H1 (cell line): ENCODE results near the gene HK1. TPM values are rescaled to one million over a fixed set of nuclear protein-coding genes. Genes with fewer than 3 reads are reported as not detected.

Experiments used
- CTCF ChIA-PET: fragments of 300-600 bp; sonication (Branson Sonifier 250); formaldehyde crosslinking; loops from one replicate; lab custom pipeline; 2021; ENCODE audit not compliant: partially characterized antibody; lab: Charles Lee
- POLR2A ChIA-PET: fragments of 300-600 bp; sonication (Branson Sonifier 250); formaldehyde crosslinking; loops from one replicate; lab custom pipeline; 2021; ENCODE audit warnings: inconsistent platforms; ENCODE audit not compliant: partially characterized antibody; lab: Charles Lee
- DNase-seq, 2 experiments: peaks; one replicate each; pipeline versions ENCODE4 v3.0.0 to v3.0.0-alpha.2; 2010 to 2022; ENCODE audit warnings: low spot score in 2 of 2, low read depth in 1 of 2, mixed read lengths in 1 of 2
- FAIRE-seq: peaks from 2 replicates; lab custom pipeline; 2011; peaks lifted over from hg19 to GRCh38; lab: Jason Lieb, UNC
- H2AFZ ChIP-seq: 2 replicates; pipeline ENCODE4 v1.8.1; 2012; ENCODE audit warnings: low read length, inconsistent platforms
- H2AK5ac ChIP-seq: 2 replicates; pipeline ENCODE4 v1.6.1; 2013; ENCODE audit warnings: low read depth, low read length
- H2BK120ac ChIP-seq: replicated peaks from 2 replicates; pipeline ENCODE3; 2013; ENCODE audit warnings: low read depth, low read length, inconsistent platforms
- H2BK12ac ChIP-seq: 2 replicates; pipeline ENCODE4 v1.6.1; 2013; ENCODE audit warnings: low read depth, low read length
- H2BK15ac ChIP-seq: 2 replicates; pipeline ENCODE4 v1.6.1; 2013; ENCODE audit warnings: low read length
- H2BK20ac ChIP-seq: 2 replicates; pipeline ENCODE4 v1.6.1; 2013; ENCODE audit warnings: low read length
- H2BK5ac ChIP-seq: 2 replicates; pipeline ENCODE4 v1.6.1; 2013; ENCODE audit warnings: low read depth, low read length
- H3K14ac ChIP-seq: 2 replicates; pipeline ENCODE4 v1.6.1; 2013; ENCODE audit warnings: inconsistent platforms; ENCODE audit not compliant: insufficient read length
- H3K18ac ChIP-seq: 2 replicates; pipeline ENCODE4 v1.6.1; 2013; ENCODE audit warnings: low read length; ENCODE audit errors: extremely low read depth
- H3K23ac ChIP-seq: 2 replicates; pipeline ENCODE4 v1.6.1; 2013; ENCODE audit warnings: inconsistent platforms; ENCODE audit not compliant: insufficient read length
- H3K23me2 ChIP-seq: 2 replicates; pipeline ENCODE4 v1.6.1; 2013; ENCODE audit warnings: low read depth, low read length
- H3K27ac ChIP-seq: 2 replicates; pipeline ENCODE4 v1.6.1; 2011; ENCODE audit warnings: low read depth, low read length, inconsistent platforms
- H3K27me3 ChIP-seq, 4 experiments: replicated peaks in 1 of 4; 1 replicate in 1 of 4; 2 replicates in 3 of 4; pipeline versions ENCODE4 v1.6.1 to v1.8.1; 2011 to 2013; ENCODE audit warnings: low read length in 3 of 4, mild to moderate bottlenecking in 3 of 4, inconsistent platforms in 2 of 4, mixed read lengths in 2 of 4, moderate library complexity in 1 of 4; ENCODE audit not compliant: control insufficient read depth in 3 of 4, insufficient read depth in 3 of 4; ENCODE audit errors: extremely low read depth in 1 of 4
- H3K36me3 ChIP-seq, 4 experiments: 2 replicates each; pipeline versions ENCODE4 v1.6.1 to v1.8.1; 2011 to 2013; ENCODE audit warnings: mild to moderate bottlenecking in 4 of 4, low read length in 3 of 4, moderate library complexity in 2 of 4, control low read depth in 1 of 4, inconsistent platforms in 1 of 4; ENCODE audit not compliant: insufficient read depth in 4 of 4, control insufficient read depth in 2 of 4
- H3K4ac ChIP-seq: replicated peaks from 2 replicates; pipeline ENCODE3; 2013; ENCODE audit warnings: low read length, low read depth, mixed read lengths, inconsistent platforms; ENCODE audit not compliant: insufficient read length
- H3K4me1 ChIP-seq, 4 experiments: replicated peaks in 1 of 4; 1 replicate in 1 of 4; 2 replicates in 3 of 4; pipeline versions ENCODE4 v1.6.1 to v1.8.1; 2011 to 2013; ENCODE audit warnings: low read length in 3 of 4, inconsistent platforms in 2 of 4, mixed read lengths in 1 of 4; ENCODE audit not compliant: insufficient read depth in 4 of 4, control insufficient read depth in 3 of 4
- H3K4me2 ChIP-seq, 2 experiments: 2 replicates each; pipeline versions ENCODE4 v1.6.1 to v1.8.1; 2011 to 2013; ENCODE audit warnings: low read depth in 2 of 2, low read length in 2 of 2, control low read depth in 1 of 2, inconsistent platforms in 1 of 2, mild to moderate bottlenecking in 1 of 2; ENCODE audit not compliant: insufficient read depth in 1 of 2
- H3K4me3 ChIP-seq, 4 experiments: fragments of 200-600, 300-600 bp in 1 of 4; sonication (generic), shearing (Covaris generic), sonication (Bioruptor Twin) in 1 of 4; 2 replicates each; pipeline versions ENCODE4 v1.5.1 to v1.8.1; 2011 to 2016; ENCODE audit warnings: low read length in 4 of 4, low read depth in 3 of 4, control low read depth in 2 of 4, inconsistent platforms in 2 of 4, mild to moderate bottlenecking in 2 of 4, mixed read lengths in 1 of 4, moderate library complexity in 1 of 4; ENCODE audit not compliant: insufficient read depth in 2 of 4; ENCODE audit errors: extremely low read depth in 1 of 4
- H3K56ac ChIP-seq: replicated peaks from 2 replicates; pipeline ENCODE3; 2013; ENCODE audit warnings: low read depth, mild to moderate bottlenecking, mixed read lengths, low read length, inconsistent platforms; ENCODE audit not compliant: insufficient read length
- H3K79me1 ChIP-seq: 2 replicates; pipeline ENCODE4 v1.6.1; 2013; ENCODE audit warnings: low read depth, low read length, control low read depth
- H3K79me2 ChIP-seq, 2 experiments: 2 replicates each; pipeline versions ENCODE4 v1.6.1 to v1.8.1; 2012 to 2013; ENCODE audit warnings: low read length in 2 of 2, mild to moderate bottlenecking in 2 of 2, inconsistent platforms in 1 of 2; ENCODE audit not compliant: insufficient read depth in 2 of 2, control insufficient read depth in 1 of 2
- H3K9ac ChIP-seq, 4 experiments: replicated peaks in 1 of 4; 1 replicate in 1 of 4; 2 replicates in 3 of 4; pipeline versions ENCODE4 v1.6.1 to v1.8.1; 2011 to 2013; ENCODE audit warnings: low read depth in 3 of 4, low read length in 3 of 4, control low read depth in 2 of 4, mild to moderate bottlenecking in 2 of 4, moderate library complexity in 2 of 4, inconsistent platforms in 1 of 4; ENCODE audit errors: extremely low read depth in 1 of 4
- H3K9me3 ChIP-seq, 2 experiments: 2 replicates each; pipeline versions ENCODE4 v1.6.1 to v1.8.1; 2012 to 2013; ENCODE audit warnings: mild to moderate bottlenecking in 2 of 2, moderate library complexity in 2 of 2, control low read depth in 1 of 2, inconsistent platforms in 1 of 2, low read depth in 1 of 2, low read length in 1 of 2, mixed read lengths in 1 of 2; ENCODE audit not compliant: insufficient read depth in 2 of 2
- H4K20me1 ChIP-seq, 2 experiments: replicated peaks in 1 of 2; 2 replicates each; pipeline versions ENCODE3 to v1.8.1; 2011 to 2013; ENCODE audit warnings: inconsistent platforms in 2 of 2, low read length in 2 of 2, mild to moderate bottlenecking in 1 of 2; ENCODE audit not compliant: insufficient read depth in 2 of 2, control insufficient read depth in 1 of 2
- H4K5ac ChIP-seq: 2 replicates; pipeline ENCODE4 v1.6.1; 2013; ENCODE audit warnings: low read length, low read depth, mixed read lengths, inconsistent platforms; ENCODE audit not compliant: insufficient read length
- H4K8ac ChIP-seq: 2 replicates; pipeline ENCODE4 v1.8.0; 2013; ENCODE audit warnings: mild to moderate bottlenecking, moderate library complexity, low read length, inconsistent platforms; ENCODE audit not compliant: insufficient read depth; ENCODE audit errors: extremely low read depth
- H4K91ac ChIP-seq: replicated peaks from 2 replicates; pipeline ENCODE3; 2013; ENCODE audit warnings: low read length, mixed read lengths, inconsistent platforms; ENCODE audit not compliant: insufficient read length
- ATF2 ChIP-seq: IDR thresholded peaks from 2 replicates; pipeline ENCODE4 v1.6.1; 2012; ENCODE audit warnings: low read length, inconsistent platforms
- CBX5 ChIP-seq: fragments of 300-800, 300-1000 bp; sonication (generic); IDR thresholded peaks from 2 replicates; pipeline ENCODE4 v1.7.1; 2016; ENCODE audit warnings: antibody characterized with exemption, low read length, low read depth
- EP300 ChIP-seq, 2 experiments: IDR thresholded peaks; 1 replicate in 1 of 2; 2 replicates in 1 of 2; pipeline ENCODE4 v1.6.1; 2011 to 2012; ENCODE audit warnings: low read depth in 2 of 2, low read length in 2 of 2, mild to moderate bottlenecking in 2 of 2, borderline replicate concordance in 1 of 2, inconsistent platforms in 1 of 2, moderate library complexity in 1 of 2
- NRF1 ChIP-seq: IDR thresholded peaks from 2 replicates; pipeline ENCODE4 v1.6.1; 2011; ENCODE audit warnings: mild to moderate bottlenecking, low read depth, low read length, improper control_type of control experiment
- RFX5 ChIP-seq: IDR thresholded peaks from 2 replicates; pipeline ENCODE4 v1.6.1; 2011; ENCODE audit warnings: low read depth, low read length, improper control_type of control experiment, borderline replicate concordance
- RXRA ChIP-seq: IDR thresholded peaks from 2 replicates; pipeline ENCODE4 v1.6.1; 2011; ENCODE audit warnings: low read depth, mild to moderate bottlenecking, low read length, moderate library complexity; ENCODE audit not compliant: insufficient read depth
- SIX5 ChIP-seq: IDR thresholded peaks from 2 replicates; pipeline ENCODE4 v1.6.1; 2011; ENCODE audit warnings: mild to moderate bottlenecking, low read depth, low read length
- TBP ChIP-seq: IDR thresholded peaks from 2 replicates; pipeline ENCODE4 v1.6.1; 2011; ENCODE audit warnings: low read depth, low read length, improper control_type of control experiment
- WGBS, 2 experiments: shearing (Covaris generic) in 1 of 2; methylation state at CpG; one replicate each; pipeline versions ENCODE4 v1.1.6 to v1.1.7; 2013 to 2015; ENCODE audit warnings: low lambda C conversion rate in 2 of 2, mixed read lengths in 2 of 2, inconsistent platforms in 1 of 2, low coverage in 1 of 2, missing lambda C conversion rate in 1 of 2; ENCODE audit not compliant: insufficient replicate concordance in 2 of 2, insufficient coverage in 1 of 2, insufficient read length in 1 of 2; ENCODE audit errors: extremely low coverage in 1 of 2, missing lambda C conversion rate in 1 of 2; 5-methylcytosine and 5-hydroxymethylcytosine counted together
- polyA plus RNA-seq, 7 experiments: library from polyadenylated mRNA; depleted of rRNA in 3 of 7; stranded (reverse) in 5 of 7; unstranded in 2 of 7; fragments of >200 nt in 5 of 7; fragments of 200-250 nt in 2 of 7; gene quantifications; 1 replicate in 5 of 7; 2 replicates in 1 of 7; 4 replicates in 1 of 7; pipeline versions ENCODE4 v1.2.1 to v1.2.3, GENCODE V29; 2011 to 2013; ENCODE audit warnings: missing spikeins in 2 of 7, mixed read lengths in 2 of 7
- total RNA-seq: library from RNA; stranded (reverse); fragmentation: NEBNext Ultra II Directional; extraction: Animal tissue kit (Norgen Biotek cat#: 25700); gene quantifications from 2 replicates; pipeline ENCODE4 v1.2.1, GENCODE V29; 2021
- TF ChIP-seq, protein P1 (sequence below): IDR thresholded peaks from 2 replicates; pipeline ENCODE4 v1.6.1; 2011; ENCODE audit warnings: low read length, improper control_type of control experiment

Gene HK1
- total and polyA plus RNA-seq, 2 of the 8 experiments (the other 6 are each of a cell fraction or from before 2014, with no cell fraction given), result 55.8 to 247 TPM

- no peak overlapping the region for H3K27ac ChIP-seq
These were observed 168.4 kb downstream of the HK1 start for GRCh38 chr10:69446650-69447151.

More at GRCh38 chr10:69446650-69447151, 168.4 kb downstream of the HK1 start:
- H2BK120ac ChIP-seq, result no peak overlapping the region
- FAIRE-seq (no peak), DNase-seq (no peak)
- no peak overlapping the region for H2BK20ac ChIP-seq
- H4K91ac ChIP-seq, result no peak overlapping the region
- no peak overlapping the region for H3K56ac ChIP-seq
- no peak overlapping the region for H3K23ac ChIP-seq
- ChIA-PET CTCF (interaction anchor here (1.1 to 8.7 kb wide), 15 partner anchors 10 to 415 kb away, joined by 3 to 150 read pairs (median 5); no protein-coding TSS in a partner anchor), POLR2A (interaction anchor here (1.0 kb wide), 1 partner anchor 23 kb away, joined by 3 read pairs; no protein-coding TSS in a partner anchor)
- no peaks in the 10 kb centered on the region for H3K9me3 ChIP-seq
- H4K5ac ChIP-seq, result no peak overlapping the region
- peaks cover 0 to 6% (median 2%) of the 10 kb centered on the region in 4 experiments; a peak in 2 of 7 replicates for H3K4me1 ChIP-seq
- no peak overlapping the region for H3K14ac ChIP-seq
- TF ChIP-seq TBP (no peak), RFX5 (no peak), CBX5 (no peak), NRF1 (no peak), SIX5 (no peak), RXRA (no peak), ATF2 (no peak), EP300 (IDR thresholded peaks at IDR 0.05; ENCODE audit: borderline replicate concordance in 1 of 2, low read depth in 2 of 2, low read length in 2 of 2) (no peak)
- TF ChIP-seq, protein P1, sequence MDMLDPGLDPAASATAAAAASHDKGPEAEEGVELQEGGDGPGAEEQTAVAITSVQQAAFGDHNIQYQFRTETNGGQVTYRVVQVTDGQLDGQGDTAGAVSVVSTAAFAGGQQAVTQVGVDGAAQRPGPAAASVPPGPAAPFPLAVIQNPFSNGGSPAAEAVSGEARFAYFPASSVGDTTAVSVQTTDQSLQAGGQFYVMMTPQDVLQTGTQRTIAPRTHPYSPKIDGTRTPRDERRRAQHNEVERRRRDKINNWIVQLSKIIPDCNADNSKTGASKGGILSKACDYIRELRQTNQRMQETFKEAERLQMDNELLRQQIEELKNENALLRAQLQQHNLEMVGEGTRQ, result no peak
- peaks cover 8% of the 10 kb centered on the region for H3K23me2 ChIP-seq
- peaks cover 0 to 8% (median 3%) of the 10 kb centered on the region in 4 experiments; a peak in 5 of 7 replicates for H3K27me3 ChIP-seq
- no peak overlapping the region for H2AFZ ChIP-seq
- no peak overlapping the region for H3K4ac ChIP-seq
- H4K8ac ChIP-seq, result no peak overlapping the region
- no peaks in the 10 kb centered on the region for H3K79me1 ChIP-seq
- WGBS, 2 experiments, result 78% methylated on average over 3 of the region's 3 CpGs; no CpG with 5 or more reads in 1 of the 2 experiments
- no peak overlapping the region for H3K18ac ChIP-seq
- H3K4me3 ChIP-seq, result no peak overlapping the region
- H2BK5ac ChIP-seq, result no peak overlapping the region
- no peaks in the 10 kb centered on the region for H3K36me3 ChIP-seq
- no peak overlapping the region for H2BK15ac ChIP-seq
- no peaks in the 10 kb centered on the region for H4K20me1 ChIP-seq
- H2BK12ac ChIP-seq, result no peak overlapping the region
- H3K9ac ChIP-seq, result no peak overlapping the region
- H3K4me2 ChIP-seq, result no peak overlapping the region
- no peak overlapping the region for H2AK5ac ChIP-seq
- no peaks in the 10 kb centered on the region for H3K79me2 ChIP-seq
